ENCODE measurements around the gene ZNF273.

Gene ZNF273

GRCh38 chr7:64887756-64888508 is 15.1 kb upstream of the ZNF273 start:
- TF ChIP-seq TAF1 (IDR thresholded peaks at IDR 0.05; ENCODE audit: borderline replicate concordance, insufficient read depth, low read length) = no peak
- TF ChIP-seq SIN3A (IDR thresholded peaks at IDR 0.05; ENCODE audit: borderline replicate concordance, insufficient read depth, low read length) = no peak
- no peak for TF ChIP-seq REST (IDR thresholded peaks at IDR 0.05; ENCODE audit: insufficient read depth in 1 of 2, low read depth in 2 of 2, low read length in 2 of 2)
- no peak for TF ChIP-seq POLR2AphosphoS5 (IDR thresholded peaks at IDR 0.05; ENCODE audit: low read depth, low read length)
- no peak for TF ChIP-seq FOXP2 (optimal IDR thresholded peaks at IDR 0.05; ENCODE audit: borderline replicate concordance, extremely low read depth, extremely low read length, insufficient read depth)

DNA sequence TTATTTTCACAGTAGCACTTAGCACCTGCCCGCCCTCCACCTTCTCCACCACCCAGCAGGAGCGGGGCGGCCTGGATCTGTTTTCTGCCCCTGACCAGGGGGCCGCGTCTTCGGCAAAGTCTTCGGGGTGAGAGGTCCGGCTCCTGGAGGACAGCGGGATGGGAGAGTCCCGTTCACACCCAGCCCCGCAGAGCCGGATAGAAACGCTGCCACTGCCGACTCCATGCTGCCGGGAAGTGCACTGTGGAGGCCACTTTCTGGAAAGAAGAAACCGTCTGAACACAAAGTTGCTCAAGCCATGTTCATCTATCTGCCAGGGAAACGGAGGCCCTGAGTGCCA is 14.5 kb upstream of the ZNF273 start:
- TF ChIP-seq TAF1 (IDR thresholded peaks at IDR 0.05; ENCODE audit: borderline replicate concordance, insufficient read depth, low read length) (no peak), REST (IDR thresholded peaks at IDR 0.05; ENCODE audit: insufficient read depth in 1 of 2, low read depth in 2 of 2, low read length in 2 of 2) (no peak), FOXP2 (optimal IDR thresholded peaks at IDR 0.05; ENCODE audit: borderline replicate concordance, extremely low read depth, extremely low read length, insufficient read depth) (no peak), POLR2AphosphoS5 (IDR thresholded peaks at IDR 0.05; ENCODE audit: low read depth, low read length) (no peak), SIN3A (IDR thresholded peaks at IDR 0.05; ENCODE audit: borderline replicate concordance, insufficient read depth, low read length) (no peak)

GRCh38 chr7:64888901-64889685 is 14.0 kb upstream of the ZNF273 start:
- no peak for TF ChIP-seq TAF1 (IDR thresholded peaks at IDR 0.05; ENCODE audit: borderline replicate concordance, insufficient read depth, low read length)
- TF ChIP-seq REST (IDR thresholded peaks at IDR 0.05; ENCODE audit: insufficient read depth in 1 of 2, low read depth in 2 of 2, low read length in 2 of 2) = no peak
- TF ChIP-seq SIN3A (IDR thresholded peaks at IDR 0.05; ENCODE audit: borderline replicate concordance, insufficient read depth, low read length) = no peak
- no peak for TF ChIP-seq POLR2AphosphoS5 (IDR thresholded peaks at IDR 0.05; ENCODE audit: low read depth, low read length)
- TF ChIP-seq FOXP2 (optimal IDR thresholded peaks at IDR 0.05; ENCODE audit: borderline replicate concordance, extremely low read depth, extremely low read length, insufficient read depth) = no peak

- TF ChIP-seq FOXP2 (optimal IDR thresholded peaks at IDR 0.05; ENCODE audit: borderline replicate concordance, extremely low read depth, extremely low read length, insufficient read depth) = no peak
- TF ChIP-seq REST (IDR thresholded peaks at IDR 0.05; ENCODE audit: insufficient read depth in 1 of 2, low read depth in 2 of 2, low read length in 2 of 2) = no peak
- no peak for TF ChIP-seq SIN3A (IDR thresholded peaks at IDR 0.05; ENCODE audit: borderline replicate concordance, insufficient read depth, low read length)
- TF ChIP-seq POLR2AphosphoS5 (IDR thresholded peaks at IDR 0.05; ENCODE audit: low read depth, low read length) = no peak
- no peak for TF ChIP-seq TAF1 (IDR thresholded peaks at IDR 0.05; ENCODE audit: borderline replicate concordance, insufficient read depth, low read length)
Observed at GRCh38 chr7:64889686-64890162, 13.3 kb upstream of the ZNF273 start.

All from PFSK-1 (cell line).